DOHH2 (cell line): ENCODE data around the gene LAMA5.

Source experiments
- CTCF ChIP-seq: fragments of 200-600 bp; sonication (generic); IDR thresholded peaks from one replicate; pipeline ENCODE4 v1.5.1; 2014; ENCODE audit warnings: antibody characterized with exemption, mild to moderate bottlenecking, low read depth, low read length; ENCODE audit not compliant: poor library complexity, severe bottlenecking
- EZH2phosphoT487 ChIP-seq: fragments of 200-600 bp; sonication (generic); IDR thresholded peaks from 2 replicates; pipeline ENCODE4 v1.6.1; 2017; ENCODE audit warnings: borderline replicate concordance, mild to moderate bottlenecking, antibody characterized with exemption, low read length, moderate library complexity, mixed read lengths

- TF ChIP-seq CTCF (no peak), EZH2phosphoT487 (no peak)
Measured at GRCh38 chr20:62392621-62393334, 25.7 kb upstream of the LAMA5 start.
